Stimulated activated CD4-positive, alpha-beta T cell treated with anti-CD3 and anti-CD28 coated beads, TNF-alpha, amount 100 ng/mL, for 4 hours (primary cell): Measurements from ENCODE around the gene HMGB3.
"Not testable (repeated sequence)": the region's sequence is repeated elsewhere in the genome, so short reads cannot be mapped to it uniquely, and the experiment has no call there.

Source experiments
- DNase-seq, 3 experiments: peaks; one replicate each; pipeline ENCODE4 v3.0.0-alpha.2; 2020; ENCODE audit warnings: low read depth in 3 of 3

The HMGB3 gene

GRCh38 chrX:150977411-150978162, 5.5 kb upstream of the HMGB3 start:
- DNase-seq: no peak

- DNase-seq: no peak
These were observed 2.9 kb upstream of the HMGB3 start for GRCh38 chrX:150980186-150980585.

- DNase-seq: no peak
These were observed 2.4 kb upstream of the HMGB3 start for GRCh38 chrX:150980711-150981110.

GRCh38 chrX:150982235-150982787, 824 bp upstream of the HMGB3 start:
- DNase-seq: no peak

- DNase-seq: no peak
These were observed 510 bp downstream of the HMGB3 start for GRCh38 chrX:150983521-150984168.

- DNase-seq: no peak
These were observed 1.2 kb downstream of the HMGB3 start for GRCh38 chrX:150984169-150984824.

- DNase-seq: not testable (repeated sequence)
These were observed 4.6 kb downstream of the HMGB3 start for GRCh38 chrX:150987687-150988086.

GRCh38 chrX:150989420-150989819, 6.3 kb downstream of the HMGB3 start:
- DNase-seq: no peak

GRCh38 chrX:150990910-150991309, 7.8 kb downstream of the HMGB3 start:
- no peak for DNase-seq

GRCh38 chrX:151000861-151001331, 17.8 kb downstream of the HMGB3 start:
- DNase-seq: no peak

GRCh38 chrX:151004085-151004484, 20.9 kb downstream of the HMGB3 start:
- DNase-seq: no peak

GRCh38 chrX:151006410-151007109, 23.4 kb downstream of the HMGB3 start:
- DNase-seq: no peak

- DNase-seq: no peak
These were observed 26.4 kb downstream of the HMGB3 start for GRCh38 chrX:151009582-151009981.

- DNase-seq: no peak
These were observed 30.1 kb downstream of the HMGB3 start for GRCh38 chrX:151013164-151013743.

- DNase-seq: no peak
These were observed 32.5 kb downstream of the HMGB3 start for GRCh38 chrX:151015684-151016083.

- DNase-seq: no peak
These were observed 36.7 kb downstream of the HMGB3 start for GRCh38 chrX:151019856-151020255.

- DNase-seq: no peak
These were observed 47.7 kb downstream of the HMGB3 start for GRCh38 chrX:151030845-151031244.

- DNase-seq: no peak
These were observed 48.3 kb downstream of the HMGB3 start for GRCh38 chrX:151031391-151031975.

- no peak for DNase-seq
These were observed 56.2 kb downstream of the HMGB3 start for GRCh38 chrX:151039351-151039750.
